GM11168 (cell line): ENCODE results near the gene ARL13A.

ENCODE experiments used
- in situ Hi-C: fragments of 300-500 bp; cut with MboI; formaldehyde crosslinking; loops from one replicate; pipeline ENCODE4 v1.12.0; 2022; ENCODE audit warnings: low sequenced_read_pairs; ENCODE audit not compliant: unreplicated experiment

Gene ARL13A

GRCh38 chrX:100969408-100969807 is at the start of gene ARL13A:
Gene ARL13A (plus strand): TSS chrX:100969708. CDS start chrX:100973690, 3,982 bp downstream.
- in situ Hi-C loops = no loop called here

DNA sequence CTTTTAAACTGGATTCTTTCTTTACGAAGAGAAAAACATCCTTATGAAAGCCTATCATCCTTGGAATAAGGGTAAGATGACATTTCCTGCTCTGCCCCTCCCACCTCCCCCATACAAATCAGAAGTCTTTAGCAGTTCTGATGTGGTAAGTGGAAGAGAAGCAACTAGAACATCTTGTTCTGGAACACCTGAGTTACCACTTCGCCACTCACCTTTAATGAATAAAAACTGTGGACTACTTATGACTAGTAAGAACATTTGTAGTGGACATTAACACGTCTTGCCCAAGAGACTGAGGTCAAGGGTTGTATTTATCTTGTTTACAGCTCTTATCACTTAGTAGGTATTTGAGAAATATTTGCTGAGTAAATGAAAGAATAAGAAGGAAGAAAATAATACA is 45.1 kb upstream of the ARL13A start:
- in situ Hi-C loops = no loop called here

GRCh38 chrX:100926453-100926852 is 43.1 kb upstream of the ARL13A start:
- in situ Hi-C loops = no loop called here

- in situ Hi-C loops = no loop called here
Observed at GRCh38 chrX:100928660-100929613, 40.6 kb upstream of the ARL13A start, which contains the start of gene XKRX. Gene XKRX (minus strand): TSS chrX:100928917. CDS start chrX:100928304, 613 bp downstream.

GRCh38 chrX:100931218-100931924 is 38.1 kb upstream of the ARL13A start:
- in situ Hi-C loops = no loop called here

DNA sequence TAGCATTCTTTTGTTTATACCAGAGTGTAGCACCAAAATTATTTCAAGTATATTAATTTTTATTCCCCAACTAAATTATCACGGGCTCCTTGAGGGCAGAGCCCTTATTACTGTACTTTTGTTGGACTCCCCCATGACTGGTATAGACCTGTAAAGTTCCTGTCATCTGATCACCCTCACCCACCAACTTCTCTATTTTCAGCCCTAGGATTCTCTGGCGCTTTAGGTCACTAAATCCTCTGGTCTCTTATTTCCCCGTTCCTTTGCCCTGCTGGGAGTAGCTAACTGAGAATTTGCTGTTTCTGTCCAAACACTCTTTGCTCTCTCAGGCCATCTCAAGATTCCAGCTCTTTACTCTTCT is 37.6 kb upstream of the ARL13A start:
- in situ Hi-C loops = no loop called here

GRCh38 chrX:100935767-100936166 is 33.7 kb upstream of the ARL13A start:
- in situ Hi-C loops = no loop called here

GRCh38 chrX:100939333-100939732 is 30.2 kb upstream of the ARL13A start:
- in situ Hi-C loops = no loop called here

GRCh38 chrX:100944601-100945000 is 24.9 kb upstream of the ARL13A start:
- in situ Hi-C loops = no loop called here

DNA sequence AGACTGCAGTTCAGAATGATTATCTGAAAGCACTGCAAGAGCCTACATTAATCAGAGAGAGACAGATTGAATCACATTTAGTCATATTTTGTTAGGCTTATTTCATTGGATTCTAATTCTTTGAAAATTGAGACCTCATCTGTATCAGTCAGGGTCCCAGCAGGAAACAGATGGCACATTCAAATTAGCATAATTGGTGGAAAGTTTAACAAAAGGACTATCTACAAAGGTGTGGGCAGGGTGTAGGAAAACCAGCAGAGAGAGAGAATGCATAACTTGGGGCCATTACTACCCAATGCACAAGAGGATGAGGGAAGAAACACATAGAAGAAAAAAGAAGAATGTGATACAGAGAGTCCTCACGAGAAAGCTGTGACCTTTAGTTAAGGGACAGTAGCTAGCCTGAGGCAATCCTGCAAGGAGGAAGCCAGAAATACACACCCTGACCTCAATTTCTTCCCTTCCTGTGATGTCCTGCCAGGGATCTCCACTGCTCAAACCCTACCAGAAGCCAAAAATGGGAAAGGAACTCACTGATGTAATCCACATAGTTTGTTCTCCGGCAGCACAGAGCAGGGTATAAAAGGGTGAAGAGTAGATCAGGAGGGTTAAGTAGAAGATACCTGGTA is 23.1 kb upstream of the ARL13A start:
- in situ Hi-C loops = no loop called here

GRCh38 chrX:100948557-100948956 is 21.0 kb upstream of the ARL13A start:
- in situ Hi-C loops = no loop called here

GRCh38 chrX:100962811-100963210 is 6.7 kb upstream of the ARL13A start:
- in situ Hi-C loops = no loop called here

DNA sequence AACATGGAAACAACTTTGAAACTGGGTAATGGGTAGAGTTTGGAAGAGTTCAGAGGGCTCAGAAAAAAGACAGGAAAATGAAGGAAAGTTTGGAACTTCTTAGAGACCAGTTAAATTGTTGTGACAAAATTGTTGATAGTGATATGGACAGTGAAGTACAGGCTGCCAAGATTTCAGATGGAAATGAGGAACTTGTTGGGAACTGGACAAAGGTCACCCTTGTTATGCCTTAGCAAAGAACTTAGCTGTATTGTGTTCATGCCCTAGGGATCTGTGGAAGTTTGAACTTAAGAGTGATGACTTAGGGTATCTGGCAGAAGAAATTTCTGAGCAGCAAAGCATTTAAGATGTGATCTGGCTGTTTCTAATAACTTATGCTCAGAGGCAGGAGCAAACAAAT is 5.1 kb upstream of the ARL13A start:
- in situ Hi-C loops = no loop called here

DNA sequence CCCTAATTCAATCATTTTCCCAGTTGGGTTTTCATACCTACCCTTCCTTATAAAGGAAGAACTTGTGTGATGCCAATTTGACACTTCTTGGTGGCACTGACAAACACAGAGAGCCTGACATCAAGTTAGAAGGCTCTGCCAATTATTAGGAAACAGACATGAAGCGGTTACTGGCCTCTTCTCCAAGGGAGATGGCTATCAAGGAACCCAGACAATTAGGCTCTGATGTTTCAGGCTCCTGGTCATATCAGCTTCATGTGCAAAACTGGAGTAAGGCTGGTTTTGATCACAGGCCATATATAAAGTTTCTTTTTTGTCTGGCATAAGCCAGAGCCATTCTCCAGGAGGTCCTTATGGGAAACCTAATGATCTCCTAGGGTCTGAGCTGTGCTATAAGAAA is 428 bp downstream of the ARL13A start:
- in situ Hi-C loops = no loop called here

GRCh38 chrX:100973411-100973810 is 3.9 kb downstream of the ARL13A start:
- in situ Hi-C loops = no loop called here

DNA sequence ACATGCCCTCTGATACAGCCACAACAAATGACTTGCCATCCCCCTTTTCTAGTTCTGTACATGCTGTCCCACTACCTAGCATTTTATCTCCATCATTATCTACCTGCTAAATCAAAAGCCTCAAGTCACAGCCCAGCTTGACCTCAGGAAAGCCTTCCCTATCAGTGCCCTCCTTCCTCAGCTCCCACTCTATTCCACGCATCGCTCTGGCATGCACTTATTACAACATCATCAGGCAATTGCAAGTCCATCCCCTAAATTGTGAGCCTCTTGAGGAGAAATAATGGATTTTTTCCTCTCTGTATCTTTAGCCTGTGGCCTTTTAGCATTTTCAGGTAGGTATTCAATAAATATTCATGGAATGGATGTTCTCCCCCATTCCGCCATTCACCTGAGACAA is 5.7 kb downstream of the ARL13A start:
- in situ Hi-C loops = no loop called here

DNA sequence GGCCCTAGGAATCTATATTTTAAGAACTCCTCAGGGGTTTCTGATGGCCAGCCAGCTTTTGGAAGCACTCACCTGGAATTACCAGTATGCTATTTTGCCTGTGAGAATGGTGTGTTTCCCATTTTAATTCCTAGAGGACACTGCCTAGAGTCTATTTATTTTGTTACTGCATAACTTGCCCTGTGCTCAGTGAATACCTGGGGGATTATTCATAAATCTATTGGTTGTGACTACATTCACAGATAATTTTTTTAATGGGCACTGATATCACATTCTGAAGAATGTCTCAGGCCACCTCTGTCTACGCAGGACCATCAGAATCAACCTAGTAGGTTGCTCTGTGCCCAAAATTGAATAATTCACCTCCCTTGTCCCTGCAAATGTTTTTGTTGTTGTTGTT is 6.7 kb downstream of the ARL13A start:
- in situ Hi-C loops = no loop called here

- in situ Hi-C loops = no loop called here
Observed at GRCh38 chrX:100979881-100980607, 10.5 kb downstream of the ARL13A start.

GRCh38 chrX:100980608-100981497 is 11.3 kb downstream of the ARL13A start:
- in situ Hi-C loops = no loop called here
